HG03064 (cell line): ENCODE measurements around the gene MARK2.

ENCODE experiments used
- ATAC-seq: cut with Tn5 transposase; IDR thresholded peaks from one replicate; pipeline ENCODE4 v1.9.1; 2021; ENCODE audit warnings: low read depth; ENCODE audit not compliant: unreplicated experiment

MARK2 gene

GRCh38 chr11:63919267-63920125, 80.6 kb downstream of the MARK2 start:
- ATAC-seq, result no peak

GRCh38 chr11:63920126-63920938, 81.4 kb downstream of the MARK2 start:
- ATAC-seq, result no peak

GRCh38 chr11:63920939-63921417, 82.1 kb downstream of the MARK2 start:
- no peak for ATAC-seq

- ATAC-seq, result no peak
These were observed 83.8 kb downstream of the MARK2 start for GRCh38 chr11:63922673-63923192.

- no peak for ATAC-seq
These were observed 84.4 kb downstream of the MARK2 start for GRCh38 chr11:63923319-63923718.

- no peak for ATAC-seq
These were observed 90.7 kb downstream of the MARK2 start for GRCh38 chr11:63929616-63930015.

- no peak for ATAC-seq
These were observed 92.1 kb downstream of the MARK2 start for GRCh38 chr11:63931045-63931444.

- ATAC-seq, result no peak
These were observed 93.0 kb downstream of the MARK2 start for GRCh38 chr11:63931876-63932275.

- no peak for ATAC-seq
These were observed 94.5 kb downstream of the MARK2 start for GRCh38 chr11:63933459-63933858.

- peak; percentile 23 for ATAC-seq
These were observed 99.0 kb downstream of the MARK2 start for GRCh38 chr11:63937713-63938478.

GRCh38 chr11:63938479-63939396, 99.8 kb downstream of the MARK2 start, which contains the start of gene NAA40:
TSS of gene NAA40 (plus strand) at chr11:63939002. CDS start at chr11:63939097, 95 bp downstream.
- ATAC-seq, result peak; percentile 73

- no peak for ATAC-seq
These were observed 100.5 kb downstream of the MARK2 start for GRCh38 chr11:63939397-63939891.

GRCh38 chr11:63940786-63941185, 101.9 kb downstream of the MARK2 start:
- ATAC-seq, result no peak

GRCh38 chr11:63941901-63942300, 103.0 kb downstream of the MARK2 start:
- ATAC-seq, result no peak

- no peak for ATAC-seq
These were observed 103.9 kb downstream of the MARK2 start for GRCh38 chr11:63942803-63943202.

- no peak for ATAC-seq
These were observed 106.1 kb downstream of the MARK2 start for GRCh38 chr11:63944987-63945386.

- ATAC-seq, result no peak
These were observed 106.7 kb downstream of the MARK2 start for GRCh38 chr11:63945477-63946163.

- ATAC-seq, result no peak
These were observed 113.0 kb downstream of the MARK2 start for GRCh38 chr11:63951779-63952536.
